ENCODE measurements around the gene ITGBL1.

DNA sequence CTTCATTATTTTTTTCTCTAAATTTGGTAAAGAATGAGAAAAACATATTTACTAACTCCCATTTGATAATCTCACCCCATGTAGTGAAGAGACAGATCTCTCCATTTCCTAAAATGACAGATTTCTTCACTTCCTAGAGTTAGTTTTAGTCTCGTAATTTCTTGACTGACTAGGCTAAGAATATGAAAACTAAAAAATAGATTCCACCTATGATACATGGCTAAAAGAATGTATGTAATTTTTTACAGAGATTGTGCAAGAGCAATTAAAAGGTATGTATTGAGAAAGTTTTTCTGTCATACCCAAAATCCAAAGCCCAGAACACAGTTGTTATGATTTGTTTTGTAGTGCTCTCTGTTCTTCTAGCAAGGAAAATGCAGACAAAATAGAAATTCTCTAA is 45.7 kb upstream of the ITGBL1 start:
- TF ChIP-seq, protein P1, sequence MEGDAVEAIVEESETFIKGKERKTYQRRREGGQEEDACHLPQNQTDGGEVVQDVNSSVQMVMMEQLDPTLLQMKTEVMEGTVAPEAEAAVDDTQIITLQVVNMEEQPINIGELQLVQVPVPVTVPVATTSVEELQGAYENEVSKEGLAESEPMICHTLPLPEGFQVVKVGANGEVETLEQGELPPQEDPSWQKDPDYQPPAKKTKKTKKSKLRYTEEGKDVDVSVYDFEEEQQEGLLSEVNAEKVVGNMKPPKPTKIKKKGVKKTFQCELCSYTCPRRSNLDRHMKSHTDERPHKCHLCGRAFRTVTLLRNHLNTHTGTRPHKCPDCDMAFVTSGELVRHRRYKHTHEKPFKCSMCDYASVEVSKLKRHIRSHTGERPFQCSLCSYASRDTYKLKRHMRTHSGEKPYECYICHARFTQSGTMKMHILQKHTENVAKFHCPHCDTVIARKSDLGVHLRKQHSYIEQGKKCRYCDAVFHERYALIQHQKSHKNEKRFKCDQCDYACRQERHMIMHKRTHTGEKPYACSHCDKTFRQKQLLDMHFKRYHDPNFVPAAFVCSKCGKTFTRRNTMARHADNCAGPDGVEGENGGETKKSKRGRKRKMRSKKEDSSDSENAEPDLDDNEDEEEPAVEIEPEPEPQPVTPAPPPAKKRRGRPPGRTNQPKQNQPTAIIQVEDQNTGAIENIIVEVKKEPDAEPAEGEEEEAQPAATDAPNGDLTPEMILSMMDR (conservative IDR thresholded peaks at IDR 0.05; ENCODE audit: low read depth, low read length): no peak
- TF ChIP-seq EZH2 (IDR thresholded peaks at IDR 0.05; ENCODE audit: low read length, unreplicated experiment): no peak
- no peak for TF ChIP-seq EZH2phosphoT487 (IDR thresholded peaks at IDR 0.05; ENCODE audit: borderline replicate concordance, low read length)
